Measurements from ENCODE around the gene FAM120B.
"Not testable (repeated sequence)": the region's sequence is repeated elsewhere in the genome, so short reads cannot be mapped to it uniquely, and the experiment has no call there.

Gene FAM120B

GRCh38 chr6:170405311-170405975, 98.9 kb downstream of the FAM120B start:
- H4K20me1 ChIP-seq (ENCODE audit: control insufficient read depth, insufficient read depth, low read depth, low read length): no peaks in the 10 kb centered on the region
- no peaks in the 10 kb centered on the region for H3K9me2 ChIP-seq (replicated peaks; ENCODE audit: control insufficient read depth, low read length)
- H3K79me2 ChIP-seq (ENCODE audit: control insufficient read depth, low read length): no peaks in the 10 kb centered on the region
- H3K9me3 ChIP-seq (ENCODE audit: control insufficient read depth, insufficient read depth, low read length): no peaks in the 10 kb centered on the region
- no peak overlapping the region for H3K27ac ChIP-seq (ENCODE audit: low read depth, low read length)
- no peak overlapping the region for H3K4me3 ChIP-seq (ENCODE audit: low read length)
- TF ChIP-seq CTCF (IDR thresholded peaks at IDR 0.05; ENCODE audit: low read depth, low read length, poor library complexity, severe bottlenecking) (no peak), EZH2phosphoT487 (IDR thresholded peaks at IDR 0.05; ENCODE audit: borderline replicate concordance, low read length) (no peak)
- no peaks in the 10 kb centered on the region for H3K4me1 ChIP-seq (ENCODE audit: control insufficient read depth, low read length)
- no peaks in the 10 kb centered on the region for H3F3A ChIP-seq (ENCODE audit: control insufficient read depth, insufficient read depth)
- peaks cover 9% of the 10 kb centered on the region for H3K36me3 ChIP-seq (ENCODE audit: control insufficient read depth, low read length)
- H3K4me2 ChIP-seq (ENCODE audit: low read length): no peak overlapping the region
- H3K27me3 ChIP-seq (ENCODE audit: control insufficient read depth, low read length): no peaks in the 10 kb centered on the region

GRCh38 chr6:170407200-170407599, 100.6 kb downstream of the FAM120B start:
- Histone ChIP-seq H3K4me1 (ENCODE audit: control insufficient read depth, low read length) (no peaks in the 10 kb centered on the region), H3K79me2 (ENCODE audit: control insufficient read depth, low read length) (no peaks in the 10 kb centered on the region), H3F3A (ENCODE audit: control insufficient read depth, insufficient read depth) (no peaks in the 10 kb centered on the region), H3K4me2 (ENCODE audit: low read length) (no peak overlapping the region), H3K36me3 (ENCODE audit: control insufficient read depth, low read length) (peaks cover 9% of the 10 kb centered on the region), H3K9me2 (replicated peaks; ENCODE audit: control insufficient read depth, low read length) (no peaks in the 10 kb centered on the region), H3K9me3 (ENCODE audit: control insufficient read depth, insufficient read depth, low read length) (no peaks in the 10 kb centered on the region), H3K27me3 (ENCODE audit: control insufficient read depth, low read length) (peaks cover 5% of the 10 kb centered on the region; the same call in 1 of the 2 replicates), H4K20me1 (ENCODE audit: control insufficient read depth, insufficient read depth, low read depth, low read length) (no peaks in the 10 kb centered on the region), H3K27ac (ENCODE audit: low read depth, low read length) (no peak overlapping the region), H3K4me3 (ENCODE audit: low read length) (no peak overlapping the region)
- TF ChIP-seq EZH2phosphoT487 (IDR thresholded peaks at IDR 0.05; ENCODE audit: borderline replicate concordance, low read length): no peak

GRCh38 chr6:170407932-170408331, 101.4 kb downstream of the FAM120B start:
- Histone ChIP-seq H3K9me2 (replicated peaks; ENCODE audit: control insufficient read depth, low read length) (no peaks in the 10 kb centered on the region), H3K27ac (ENCODE audit: low read depth, low read length) (no peak overlapping the region), H3K9me3 (ENCODE audit: control insufficient read depth, insufficient read depth, low read length) (no peaks in the 10 kb centered on the region), H3F3A (ENCODE audit: control insufficient read depth, insufficient read depth) (no peaks in the 10 kb centered on the region), H3K27me3 (ENCODE audit: control insufficient read depth, low read length) (peaks cover 5% of the 10 kb centered on the region; the same call in 1 of the 2 replicates), H3K79me2 (ENCODE audit: control insufficient read depth, low read length) (no peaks in the 10 kb centered on the region), H3K4me3 (ENCODE audit: low read length) (no peak overlapping the region), H3K36me3 (ENCODE audit: control insufficient read depth, low read length) (peaks cover 9% of the 10 kb centered on the region), H3K4me2 (ENCODE audit: low read length) (no peak overlapping the region), H4K20me1 (ENCODE audit: control insufficient read depth, insufficient read depth, low read depth, low read length) (no peaks in the 10 kb centered on the region), H3K4me1 (ENCODE audit: control insufficient read depth, low read length) (no peaks in the 10 kb centered on the region)
- TF ChIP-seq EZH2phosphoT487 (IDR thresholded peaks at IDR 0.05; ENCODE audit: borderline replicate concordance, low read length) (no peak), CTCF (IDR thresholded peaks at IDR 0.05; ENCODE audit: low read depth, low read length, poor library complexity, severe bottlenecking) (no peak)

- H3F3A ChIP-seq (ENCODE audit: control insufficient read depth, insufficient read depth); H3K27ac ChIP-seq (ENCODE audit: low read depth, low read length); H3K4me2 ChIP-seq (ENCODE audit: low read length); H3K4me3 ChIP-seq (ENCODE audit: low read length); H3K79me2 ChIP-seq (ENCODE audit: control insufficient read depth, low read length); H3K36me3 ChIP-seq (ENCODE audit: control insufficient read depth, low read length); H3K4me1 ChIP-seq (ENCODE audit: control insufficient read depth, low read length); H3K27me3 ChIP-seq (ENCODE audit: control insufficient read depth, low read length); H4K20me1 ChIP-seq (ENCODE audit: control insufficient read depth, insufficient read depth, low read depth, low read length); H3K9me2 ChIP-seq (replicated peaks; ENCODE audit: control insufficient read depth, low read length); H3K9me3 ChIP-seq (ENCODE audit: control insufficient read depth, insufficient read depth, low read length): not testable (repeated sequence)
These were observed 103.2 kb downstream of the FAM120B start for GRCh38 chr6:170409746-170410145.
